Thyroid gland (tissue), 4 donors: Measurements from ENCODE around the gene ATG2A. TPM values are rescaled to one million over a fixed set of nuclear protein-coding genes. Genes with fewer than 3 reads are reported as not detected.

Experiments
- DNase-seq, 2 donors: peaks; one replicate each; pipeline ENCODE4 v3.0.0-alpha.2; 2019
- H3K27ac ChIP-seq, 3 donors: fragments of 200-600 bp; sonication (generic); 1 replicate in 2 of 3; 2 replicates in 1 of 3; pipeline ENCODE4 v1.5.1; 2016 to 2019; ENCODE audit warnings: mild to moderate bottlenecking in 1 of 3, moderate library complexity in 1 of 3
- H3K27me3 ChIP-seq: fragments of 200-600 bp; sonication (generic); one replicate; pipeline ENCODE4 v1.5.1; 2019
- H3K36me3 ChIP-seq, 2 donors: fragments of 200-600 bp; sonication (generic); one replicate each; pipeline ENCODE4 v1.5.1; 2016 to 2019
- H3K4me1 ChIP-seq, 2 donors: fragments of 200-600 bp; sonication (generic); one replicate each; pipeline ENCODE4 v1.5.1; 2017 to 2019
- H3K4me3 ChIP-seq, 3 donors: fragments of 200-600 bp; sonication (generic); replicated peaks in 1 of 3; 1 replicate in 2 of 3; 2 replicates in 1 of 3; pipeline ENCODE4 v1.5.1; 2016; ENCODE audit warnings: mild to moderate bottlenecking in 1 of 3
- H3K9me3 ChIP-seq: fragments of 200-600 bp; sonication (generic); one replicate; pipeline ENCODE4 v1.5.1; 2017
- CTCF ChIP-seq, 6 experiments: fragments of 200-600 bp in 3 of 6; fragments of 450-650 bp in 3 of 6; sonication (generic) in 3 of 6; IDR thresholded peaks; one replicate each; pipeline ENCODE4 v1.5.1; 2016 to 2019; ENCODE audit warnings: antibody characterized with exemption in 6 of 6, mild to moderate bottlenecking in 2 of 6, inconsistent platforms in 1 of 6, moderate library complexity in 1 of 6
- POLR2A ChIP-seq, 2 donors: fragments of 450-650 bp; IDR thresholded peaks; one replicate each; pipeline ENCODE4 v1.6.1; 2017; ENCODE audit warnings: antibody characterized with exemption in 2 of 2, mild to moderate bottlenecking in 2 of 2, moderate library complexity in 1 of 2
- WGBS, 2 donors: methylation state at CpG; one replicate each; pipeline ENCODE4 v1.1.5; 2017; 5-methylcytosine and 5-hydroxymethylcytosine counted together
- intact Hi-C: fragments of 100-400 bp; cut with DNase I; formaldehyde crosslinking; loops from one replicate; pipeline ENCODE4 v1.15.1; 2023
- total RNA-seq, 4 donors: library from RNA; depleted of rRNA; stranded (reverse); fragments of >200 nt; gene quantifications; one replicate each; pipeline ENCODE4 v1.2.3, GENCODE V29; 2016

The ATG2A gene
- total RNA-seq, 4 donors from 2014 or later: 19.5 to 43.1 (median 36.7) TPM

GRCh38 chr11:64896448-64897022 is 20.5 kb downstream of the ATG2A start:
- peaks cover 16 to 25% of the 10 kb centered on the region in 2 donors for H3K36me3 ChIP-seq
- no peaks in the 10 kb centered on the region for H3K9me3 ChIP-seq
- H3K27me3 ChIP-seq: no peaks in the 10 kb centered on the region
- no peak for DNase-seq
- intact Hi-C loops: loop anchor here (10.0 kb wide), 1 partner anchor 112 kb away; no protein-coding TSS in a partner anchor
- H3K4me3 ChIP-seq: no peak overlapping the region
- peaks cover 0 to 3% of the 10 kb centered on the region in 2 donors for H3K4me1 ChIP-seq
- 89 to 95% methylated on average over 10 to 13 of the region's 14 CpGs for WGBS, 2 donors
- H3K27ac ChIP-seq: no peak overlapping the region
- TF ChIP-seq POLR2A (IDR thresholded peaks at IDR 0.05): no peak
- no peak for TF ChIP-seq CTCF (IDR thresholded peaks at IDR 0.05)

- Histone ChIP-seq H3K4me1 (peaks cover 0 to 3% of the 10 kb centered on the region in 2 donors), H3K4me3 (no peak overlapping the region), H3K36me3 (peaks cover 9 to 21% of the 10 kb centered on the region in 2 donors), H3K27ac (no peak overlapping the region), H3K9me3 (no peaks in the 10 kb centered on the region), H3K27me3 (no peaks in the 10 kb centered on the region)
- no peak for TF ChIP-seq CTCF (IDR thresholded peaks at IDR 0.05)
- no peak for TF ChIP-seq POLR2A (IDR thresholded peaks at IDR 0.05)
- intact Hi-C loops: loop anchor here (2.0 to 10.0 kb wide), 2 partner anchors 48 to 110 kb away; no protein-coding TSS in a partner anchor
- 92 to 96% methylated on average over 11 to 28 of the region's 39 CpGs for WGBS, 2 donors
- no peak for DNase-seq
Measured at GRCh38 chr11:64894812-64895452, 22.1 kb downstream of the ATG2A start.

- DNase-seq: peak; percentile 89
- no peak overlapping the region for H3K4me3 ChIP-seq
- peaks cover 0 to 3% of the 10 kb centered on the region in 2 donors for H3K4me1 ChIP-seq
- TF ChIP-seq POLR2A (IDR thresholded peaks at IDR 0.05) (no peak), CTCF (IDR thresholded peaks at IDR 0.05) (peak; percentile 61 to 91 (median 87))
- intact Hi-C loops: loop anchor here (2.0 to 10.0 kb wide), 2 partner anchors 47 to 109 kb away; no protein-coding TSS in a partner anchor
- WGBS, 2 donors: 30 to 36% methylated on average over 9 to 14 of the region's 14 CpGs
- H3K36me3 ChIP-seq: peaks cover 9 to 21% of the 10 kb centered on the region in 2 donors
- H3K9me3 ChIP-seq: no peaks in the 10 kb centered on the region
- H3K27me3 ChIP-seq: no peaks in the 10 kb centered on the region
- H3K27ac ChIP-seq: no peak overlapping the region
Measured at GRCh38 chr11:64894070-64894811, 22.8 kb downstream of the ATG2A start.

- H3K4me3 ChIP-seq: no peak overlapping the region
- 76 to 81% methylated on average over 16 to 21 of the region's 25 CpGs for WGBS, 2 donors
- intact Hi-C loops: loop anchor here (2.0 to 10.0 kb wide), 2 partner anchors 47 to 109 kb away; no protein-coding TSS in a partner anchor
Measured at GRCh38 chr11:64893194-64894069, 23.6 kb downstream of the ATG2A start.

More at GRCh38 chr11:64893194-64894069, 23.6 kb downstream of the ATG2A start:
- Histone ChIP-seq H3K27me3 (no peaks in the 10 kb centered on the region), H3K36me3 (peaks cover 8 to 17% of the 10 kb centered on the region in 2 donors), H3K9me3 (no peaks in the 10 kb centered on the region), H3K4me1 (peaks cover 0 to 10% of the 10 kb centered on the region in 2 donors), H3K27ac (no peak overlapping the region)
- no peak for TF ChIP-seq CTCF (IDR thresholded peaks at IDR 0.05)
- TF ChIP-seq POLR2A (IDR thresholded peaks at IDR 0.05): no peak
- no peak for DNase-seq
